K562 (cell line): Measurements from ENCODE around the gene GIGYF2.

Experiments used
- E2F3 ChIP-seq: fragments of 250-450 bp; sonication (Bioruptor Pico); IDR thresholded peaks from 2 replicates; pipeline ENCODE4 v1.4.0; 2020; ENCODE audit warnings: mild to moderate bottlenecking
- NFRKB ChIP-seq: fragments of 450-650 bp; IDR thresholded peaks from 2 replicates; pipeline ENCODE4 v1.6.1; 2016; ENCODE audit warnings: low read depth
- ZKSCAN1 ChIP-seq: fragments of 150-350 bp; IDR thresholded peaks from 2 replicates; pipeline ENCODE4 v1.6.1; 2016; ENCODE audit warnings: low read depth, low read length

DNA sequence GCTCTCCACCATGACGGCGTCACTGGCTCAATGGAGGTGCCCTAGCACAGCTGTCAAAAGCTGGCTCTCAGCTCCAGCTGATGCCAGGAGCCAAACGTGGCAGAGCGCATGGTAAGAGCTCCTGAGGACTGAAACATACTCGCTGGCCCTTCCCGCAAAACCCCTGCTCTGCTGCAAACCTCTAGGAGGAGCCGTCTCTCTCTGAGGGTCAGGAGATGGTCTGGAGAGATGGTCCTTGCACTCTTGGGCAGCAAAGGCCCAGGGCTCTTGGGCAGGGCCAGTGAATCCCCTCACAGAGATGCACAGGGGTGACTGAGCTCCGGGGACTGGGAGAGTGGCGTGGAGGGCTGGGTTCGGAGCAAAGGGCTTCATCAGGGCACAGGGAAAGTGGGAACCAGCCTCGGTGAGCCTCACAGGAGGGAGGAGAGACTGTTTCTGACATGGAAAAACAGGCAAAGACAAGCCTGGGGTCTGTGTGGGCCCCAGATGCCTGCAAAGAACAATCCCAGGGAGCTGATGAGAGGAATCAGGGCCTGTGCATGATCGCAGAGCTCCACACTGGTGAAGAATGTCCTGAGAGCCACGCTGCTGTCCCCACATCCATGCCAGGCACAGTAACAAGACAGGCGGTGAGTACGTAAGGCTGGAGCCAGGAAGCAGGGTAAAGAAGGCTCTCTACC lies 190.2 kb downstream of the GIGYF2 start:
- no peak for TF ChIP-seq E2F3
- TF ChIP-seq ZKSCAN1 = no peak
- TF ChIP-seq NFRKB = no peak
